Measurements from ENCODE around the gene RNF220. TPM values are rescaled to one million over a fixed set of nuclear protein-coding genes. Genes with fewer than 3 reads are reported as not detected.

RNF220 gene
- total RNA-seq, 3 donors from 2014 or later = 61.9 to 83.9 (median 72.7) TPM

DNA sequence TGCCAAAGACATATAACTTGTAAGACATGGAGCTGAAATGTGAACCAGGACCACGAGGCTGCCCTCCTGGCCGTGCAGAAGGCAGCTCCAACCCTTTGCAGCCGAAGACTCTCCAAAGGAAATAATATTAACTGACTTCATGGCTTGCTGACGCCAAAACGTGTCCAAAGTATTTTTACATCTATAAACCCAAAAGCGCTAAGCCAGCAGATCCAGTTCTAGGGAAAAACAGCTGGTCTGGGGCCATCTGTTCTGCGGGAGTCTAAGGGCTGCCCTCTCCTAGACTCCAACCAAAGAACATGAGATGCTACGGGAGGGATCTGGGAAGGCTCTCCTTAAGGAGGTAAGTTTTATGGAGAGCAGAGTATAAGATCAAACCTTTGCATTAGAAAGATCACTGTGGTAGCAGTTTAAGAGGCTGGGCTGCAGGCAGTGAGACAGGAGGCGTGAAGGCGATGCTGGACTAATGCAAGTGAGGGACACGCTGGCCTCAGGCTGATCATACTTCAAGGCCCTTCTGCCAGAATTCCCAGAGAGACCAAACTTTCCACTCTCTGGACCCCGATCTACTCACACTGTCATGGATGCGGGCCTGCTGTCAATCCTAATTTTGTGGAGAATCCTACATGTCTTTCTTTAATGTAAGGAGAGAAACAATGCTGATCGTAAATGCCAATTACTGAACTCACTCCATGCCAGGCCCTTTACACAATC, 268.1 kb downstream of the RNF220 start:
- intact Hi-C loops (cut with DNase I, micrococcal nuclease) = no loop called here
- Histone ChIP-seq H3K4me1 (ENCODE audit: low read depth) (peaks cover 26% of the 10 kb centered on the region), H3K9me3 (no peaks in the 10 kb centered on the region), H3K36me3 (ENCODE audit: low read depth) (peaks cover 5% of the 10 kb centered on the region), H3K4me3 (no peak overlapping the region)
- TF ChIP-seq, protein P1, sequence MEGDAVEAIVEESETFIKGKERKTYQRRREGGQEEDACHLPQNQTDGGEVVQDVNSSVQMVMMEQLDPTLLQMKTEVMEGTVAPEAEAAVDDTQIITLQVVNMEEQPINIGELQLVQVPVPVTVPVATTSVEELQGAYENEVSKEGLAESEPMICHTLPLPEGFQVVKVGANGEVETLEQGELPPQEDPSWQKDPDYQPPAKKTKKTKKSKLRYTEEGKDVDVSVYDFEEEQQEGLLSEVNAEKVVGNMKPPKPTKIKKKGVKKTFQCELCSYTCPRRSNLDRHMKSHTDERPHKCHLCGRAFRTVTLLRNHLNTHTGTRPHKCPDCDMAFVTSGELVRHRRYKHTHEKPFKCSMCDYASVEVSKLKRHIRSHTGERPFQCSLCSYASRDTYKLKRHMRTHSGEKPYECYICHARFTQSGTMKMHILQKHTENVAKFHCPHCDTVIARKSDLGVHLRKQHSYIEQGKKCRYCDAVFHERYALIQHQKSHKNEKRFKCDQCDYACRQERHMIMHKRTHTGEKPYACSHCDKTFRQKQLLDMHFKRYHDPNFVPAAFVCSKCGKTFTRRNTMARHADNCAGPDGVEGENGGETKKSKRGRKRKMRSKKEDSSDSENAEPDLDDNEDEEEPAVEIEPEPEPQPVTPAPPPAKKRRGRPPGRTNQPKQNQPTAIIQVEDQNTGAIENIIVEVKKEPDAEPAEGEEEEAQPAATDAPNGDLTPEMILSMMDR (IDR thresholded peaks at IDR 0.05) = no peak
- ATAC-seq = no peak
- no peak for DNase-seq

DNA sequence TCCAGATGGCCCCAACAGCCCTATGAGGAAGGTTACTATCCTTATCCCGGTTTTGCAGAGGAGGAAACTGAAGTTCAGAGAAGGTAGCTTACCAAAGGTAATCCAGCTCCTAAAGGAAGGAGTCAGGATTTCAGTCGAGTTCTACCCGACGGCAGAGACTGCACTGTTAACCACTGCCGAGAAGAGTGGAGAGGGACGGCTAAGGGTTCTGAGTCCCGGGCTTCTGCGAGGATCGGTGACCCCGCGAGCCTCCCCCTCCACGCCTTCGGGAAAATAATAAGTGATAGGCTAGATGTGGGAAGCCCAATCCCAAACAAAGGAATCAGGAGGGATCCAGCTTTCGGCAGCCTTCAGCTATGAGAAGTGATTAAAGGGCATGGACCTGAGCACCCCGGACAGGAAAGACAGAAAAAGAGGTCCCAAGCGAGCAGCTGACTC, 268.6 kb downstream of the RNF220 start:
- Histone ChIP-seq H3K36me3 (ENCODE audit: low read depth) (peaks cover 5% of the 10 kb centered on the region), H3K4me1 (ENCODE audit: low read depth) (peaks cover 26% of the 10 kb centered on the region), H3K4me3 (peak overlapping the region; percentile 48), H3K9me3 (no peaks in the 10 kb centered on the region)
- TF ChIP-seq, protein P1 (IDR thresholded peaks at IDR 0.05) = no peak
- ATAC-seq = peak; percentile 0
- intact Hi-C loops (cut with DNase I, micrococcal nuclease) = no loop called here
- no peak for DNase-seq

DNA sequence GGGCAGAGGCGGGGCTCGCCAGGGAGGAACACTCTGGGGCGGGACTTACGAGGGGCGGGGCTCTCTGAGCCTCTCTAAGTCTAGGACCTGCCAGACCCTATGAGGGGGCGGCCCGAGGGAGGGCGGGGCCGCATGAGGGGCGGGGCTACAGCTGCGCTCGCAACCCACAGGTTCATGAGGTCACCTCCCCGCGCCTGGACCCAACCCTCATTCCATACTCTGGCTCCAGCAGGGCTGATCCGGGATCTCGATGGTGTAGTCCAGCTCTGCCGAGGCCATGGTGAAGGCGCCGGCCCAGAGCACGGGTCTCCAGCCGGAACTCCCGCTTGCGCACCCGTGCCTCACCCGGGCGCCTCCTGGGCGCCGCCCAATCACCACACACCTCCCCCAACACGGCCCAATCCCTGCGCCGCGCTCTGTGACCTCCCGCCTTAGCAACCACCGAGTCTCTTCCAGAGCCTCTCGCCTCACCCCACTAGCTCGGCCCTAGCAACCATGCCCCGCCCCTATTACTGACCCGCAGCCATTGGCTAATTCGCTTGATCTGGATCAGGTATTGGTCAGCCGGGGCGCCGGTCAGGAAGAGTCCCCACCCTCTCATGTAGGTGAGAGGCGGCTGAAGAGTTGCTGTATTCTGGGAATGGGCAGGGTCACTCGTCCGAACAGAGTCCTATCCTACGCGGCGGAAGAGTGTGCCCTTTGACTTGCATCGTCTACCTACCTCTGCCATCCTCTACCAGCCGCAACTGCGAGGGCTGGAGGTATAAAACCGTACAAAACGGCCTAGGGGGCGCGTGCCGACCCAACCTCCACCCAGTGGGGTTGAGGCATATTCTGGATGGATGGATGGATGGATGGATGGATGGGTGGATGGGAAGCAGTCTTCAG, 269.3 kb downstream of the RNF220 start, which contains the start of the genes ARMH1 and TMEM53:
Gene ARMH1, plus strand, starts transcription at position 602 of the 888 bp plus-strand sequence. CDS start 14,984 bp downstream, outside the sequence.
Gene TMEM53, minus strand, starts transcription at position 369 of the 888 bp plus-strand sequence. Its CDS starts 90 bp downstream, at position 279.
- ATAC-seq (peak; percentile 93), DNase-seq (peak; percentile 99 to 100 (median 99))
- Histone ChIP-seq H3K4me1 (ENCODE audit: low read depth) (peaks cover 26% of the 10 kb centered on the region), H3K36me3 (ENCODE audit: low read depth) (peaks cover 5% of the 10 kb centered on the region), H3K4me3 (peak within 1 kb of the TSS; percentile 48), H3K9me3 (no peaks in the 10 kb centered on the region)
- intact Hi-C loops (cut with DNase I, micrococcal nuclease) = no loop called here
- TF ChIP-seq, protein P1 (IDR thresholded peaks at IDR 0.05) = no peak

DNA sequence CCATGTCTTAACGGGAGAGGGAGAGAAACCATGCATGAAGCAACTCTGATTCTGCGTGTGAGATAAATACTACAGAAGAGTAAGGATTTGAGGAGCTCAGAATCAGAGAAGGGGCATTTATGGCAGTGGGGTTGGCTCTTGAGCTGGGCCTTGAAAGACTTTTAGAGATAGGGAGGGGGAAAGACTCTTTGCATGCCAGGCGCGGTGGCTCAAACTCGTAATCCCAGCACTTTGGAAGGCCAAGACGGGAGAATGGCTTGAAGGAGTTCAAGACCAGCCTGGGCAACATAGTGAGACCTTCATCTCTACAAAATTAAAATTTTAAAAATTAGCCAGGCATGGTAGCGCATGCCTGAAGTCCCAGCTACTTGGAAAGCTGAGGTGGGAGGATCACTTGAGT, 270.1 kb downstream of the RNF220 start:
- peaks cover 5% of the 10 kb centered on the region for H3K36me3 ChIP-seq (ENCODE audit: low read depth)
- H3K9me3 ChIP-seq = no peaks in the 10 kb centered on the region
- no peak overlapping the region for H3K4me3 ChIP-seq
- ATAC-seq (no peak), DNase-seq (no peak)
- H3K4me1 ChIP-seq (ENCODE audit: low read depth) = peaks cover 26% of the 10 kb centered on the region
- TF ChIP-seq, protein P1 (IDR thresholded peaks at IDR 0.05) = no peak
- intact Hi-C loops (cut with DNase I, micrococcal nuclease) = no loop called here

DNA sequence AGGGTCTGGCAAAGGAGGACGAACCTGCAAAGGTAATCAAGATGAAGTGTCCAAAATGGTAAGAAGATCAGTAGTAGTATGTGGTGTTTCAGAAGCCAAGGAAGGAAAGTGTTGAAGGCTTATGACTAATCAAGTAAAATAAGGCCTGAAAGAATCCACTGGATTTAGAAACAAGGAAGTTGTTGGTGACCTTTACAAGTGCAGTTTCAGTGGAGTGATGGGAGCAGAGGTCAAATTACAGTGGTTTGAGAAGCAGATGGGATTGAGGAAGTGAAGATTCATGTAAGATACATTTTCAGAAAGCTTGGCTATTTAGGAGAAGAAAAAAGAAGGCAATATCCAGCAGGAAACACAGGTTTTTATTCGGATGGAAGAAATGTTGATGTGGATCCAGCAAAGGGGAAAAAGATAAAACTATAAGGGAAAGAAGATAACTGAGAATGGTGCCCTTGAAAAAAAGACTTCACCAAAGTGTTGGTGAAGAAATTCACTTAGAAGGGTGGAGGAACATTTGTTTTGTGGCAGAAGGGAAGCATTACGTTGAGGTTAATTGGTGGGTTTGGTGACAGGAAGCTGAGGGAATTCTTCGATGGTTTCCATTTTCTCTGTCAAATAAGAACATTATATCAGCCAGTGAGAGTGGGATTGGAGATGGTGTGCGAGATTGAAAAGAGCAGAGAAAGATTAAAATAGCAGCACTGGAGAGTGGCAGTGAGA, 271.6 kb downstream of the RNF220 start:
- H3K4me1 ChIP-seq (ENCODE audit: low read depth) = peaks cover 26% of the 10 kb centered on the region

More for the DNA sequence above, 271.6 kb downstream of the RNF220 start:
- intact Hi-C loops (cut with DNase I, micrococcal nuclease) = no loop called here
- peak in 1 of 3 donors; percentile 48 for DNase-seq
- TF ChIP-seq, protein P1 (IDR thresholded peaks at IDR 0.05) = no peak
- ATAC-seq = peak; percentile 13
- Histone ChIP-seq H3K9me3 (no peaks in the 10 kb centered on the region), H3K36me3 (ENCODE audit: low read depth) (peaks cover 5% of the 10 kb centered on the region), H3K4me3 (no peak overlapping the region)

Measured in mucosa of descending colon (tissue), 3 donors.